Activated CD4-positive, alpha-beta T cell treated with anti-CD3 and anti-CD28 coated beads, Interleukin-2, amount 10 ng/mL, durations not matched to agents 24 days and 14 days (primary cell): ENCODE data around the gene PRLH. TPM values are rescaled to one million over a fixed set of nuclear protein-coding genes. Genes with fewer than 3 reads are reported as not detected.

Experiments used
- DNase-seq: peaks from one replicate; pipeline ENCODE4 v3.0.0; 2022
- H3K27ac Mint-ChIP-seq: one replicate; pipeline ENCODE4 v1.8.0; 2022; ENCODE audit warnings: mild to moderate bottlenecking, mixed read lengths
- H3K27me3 Mint-ChIP-seq: one replicate; pipeline ENCODE4 v1.8.0; 2022; ENCODE audit warnings: mixed read lengths
- H3K36me3 Mint-ChIP-seq: one replicate; pipeline ENCODE4 v1.8.0; 2022; ENCODE audit warnings: low read depth, mild to moderate bottlenecking, mixed read lengths
- H3K4me1 Mint-ChIP-seq: one replicate; pipeline ENCODE4 v1.8.0; 2021; ENCODE audit warnings: mixed read lengths
- H3K4me3 Mint-ChIP-seq: one replicate; pipeline ENCODE4 v1.8.0; 2022; ENCODE audit warnings: mild to moderate bottlenecking, moderate library complexity, mixed read lengths
- H3K9me3 Mint-ChIP-seq: one replicate; pipeline ENCODE4 v1.8.0; 2021; ENCODE audit warnings: mixed read lengths
- intact Hi-C: fragments of 100-400 bp; cut with micrococcal nuclease; formaldehyde crosslinking; loops from one replicate; pipeline ENCODE4 v1.15.1; 2023
- total RNA-seq: library from RNA; stranded (reverse); gene quantifications from 2 replicates; pipeline ENCODE4 v1.2.3, GENCODE V29; 2022

Gene PRLH
- total RNA-seq, 1 donor from 2014 or later, result not detected

- Mint-ChIP-seq H3K4me3 (no peak overlapping the region), H3K36me3 (no peaks in the 10 kb centered on the region), H3K27ac (no peak overlapping the region), H3K4me1 (peaks cover 5% of the 10 kb centered on the region), H3K27me3 (no peaks in the 10 kb centered on the region), H3K9me3 (no peaks in the 10 kb centered on the region)
- intact Hi-C loops, result loop anchor here (5.0 kb wide), 1 partner anchor 153 kb away; no protein-coding TSS in a partner anchor
- DNase-seq, result no peak
Measured at GRCh38 chr2:237574894-237575868, 8.8 kb downstream of the PRLH start.

GRCh38 chr2:237575869-237576862, 9.8 kb downstream of the PRLH start:
- Mint-ChIP-seq H3K27ac (no peak overlapping the region), H3K27me3 (no peaks in the 10 kb centered on the region), H3K4me3 (no peak overlapping the region), H3K4me1 (peaks cover 5% of the 10 kb centered on the region), H3K9me3 (no peaks in the 10 kb centered on the region), H3K36me3 (no peaks in the 10 kb centered on the region)
- no peak for DNase-seq
- intact Hi-C loops, result no loop called here

- Mint-ChIP-seq H3K36me3 (no peaks in the 10 kb centered on the region), H3K9me3 (no peaks in the 10 kb centered on the region), H3K27ac (no peak overlapping the region), H3K4me1 (peaks cover 5% of the 10 kb centered on the region), H3K4me3 (no peak overlapping the region), H3K27me3 (no peaks in the 10 kb centered on the region)
- intact Hi-C loops, result no loop called here
- no peak for DNase-seq
Measured at GRCh38 chr2:237576974-237577373, 10.6 kb downstream of the PRLH start.

- no peak overlapping the region for H3K27ac Mint-ChIP-seq
- H3K9me3 Mint-ChIP-seq, result no peaks in the 10 kb centered on the region
- intact Hi-C loops, result no loop called here
- peaks cover 4% of the 10 kb centered on the region for H3K4me1 Mint-ChIP-seq
- H3K27me3 Mint-ChIP-seq, result no peaks in the 10 kb centered on the region
- no peak for DNase-seq
- no peak overlapping the region for H3K4me3 Mint-ChIP-seq
- H3K36me3 Mint-ChIP-seq, result no peaks in the 10 kb centered on the region
Measured at GRCh38 chr2:237577458-237577857, 11.1 kb downstream of the PRLH start.

GRCh38 chr2:237577956-237578870, 11.8 kb downstream of the PRLH start:
- H3K27ac Mint-ChIP-seq, result no peak overlapping the region
- intact Hi-C loops, result no loop called here
- H3K4me1 Mint-ChIP-seq, result peaks cover 4% of the 10 kb centered on the region
- no peaks in the 10 kb centered on the region for H3K9me3 Mint-ChIP-seq
- no peaks in the 10 kb centered on the region for H3K36me3 Mint-ChIP-seq
- no peak for DNase-seq
- H3K4me3 Mint-ChIP-seq, result no peak overlapping the region
- no peaks in the 10 kb centered on the region for H3K27me3 Mint-ChIP-seq

GRCh38 chr2:237581326-237581725, 15.0 kb downstream of the PRLH start:
- Mint-ChIP-seq H3K36me3 (no peaks in the 10 kb centered on the region), H3K9me3 (no peaks in the 10 kb centered on the region), H3K4me1 (peaks cover 4% of the 10 kb centered on the region), H3K27ac (peak overlapping the region; percentile 3), H3K27me3 (no peaks in the 10 kb centered on the region), H3K4me3 (no peak overlapping the region)
- intact Hi-C loops, result loop anchor here (2.0 to 5.0 kb wide), 2 partner anchors 166 to 193 kb away; no protein-coding TSS in a partner anchor
- no peak for DNase-seq

GRCh38 chr2:237581751-237582746, 15.7 kb downstream of the PRLH start:
- H3K4me1 Mint-ChIP-seq, result peaks cover 4% of the 10 kb centered on the region

GRCh38 chr2:237583385-237584295, 17.3 kb downstream of the PRLH start:
- Mint-ChIP-seq H3K27ac (no peak overlapping the region), H3K4me3 (no peak overlapping the region), H3K4me1 (peaks cover 4% of the 10 kb centered on the region), H3K36me3 (no peaks in the 10 kb centered on the region), H3K27me3 (peaks cover 5% of the 10 kb centered on the region), H3K9me3 (no peaks in the 10 kb centered on the region)
- no peak for DNase-seq
- intact Hi-C loops, result loop anchor here (5.0 kb wide), 1 partner anchor 164 kb away; no protein-coding TSS in a partner anchor

More at GRCh38 chr2:237581751-237582746, 15.7 kb downstream of the PRLH start:
- Mint-ChIP-seq H3K36me3 (no peaks in the 10 kb centered on the region), H3K27me3 (no peaks in the 10 kb centered on the region), H3K27ac (peak overlapping the region; percentile 37), H3K4me3 (no peak overlapping the region), H3K9me3 (no peaks in the 10 kb centered on the region)
- intact Hi-C loops, result loop anchor here (2.0 to 5.0 kb wide), 2 partner anchors 165 to 193 kb away; no protein-coding TSS in a partner anchor
- peak; percentile 82 for DNase-seq

- Mint-ChIP-seq H3K4me1 (peaks cover 7% of the 10 kb centered on the region), H3K9me3 (no peaks in the 10 kb centered on the region), H3K27ac (no peak overlapping the region), H3K27me3 (peaks cover 14% of the 10 kb centered on the region), H3K4me3 (no peak overlapping the region), H3K36me3 (no peaks in the 10 kb centered on the region)
- no peak for DNase-seq
- intact Hi-C loops, result no loop called here
Measured at GRCh38 chr2:237585590-237586221, 19.3 kb downstream of the PRLH start.

GRCh38 chr2:237588044-237588696, 21.8 kb downstream of the PRLH start:
- intact Hi-C loops, result no loop called here
- H3K4me1 Mint-ChIP-seq, result peaks cover 10% of the 10 kb centered on the region
- no peak for DNase-seq
- H3K4me3 Mint-ChIP-seq, result no peak overlapping the region
- no peaks in the 10 kb centered on the region for H3K36me3 Mint-ChIP-seq
- no peaks in the 10 kb centered on the region for H3K9me3 Mint-ChIP-seq
- peaks cover 14% of the 10 kb centered on the region for H3K27me3 Mint-ChIP-seq
- H3K27ac Mint-ChIP-seq, result no peak overlapping the region
